PC-9 (cell line): ENCODE results near the gene MOSPD2. TPM values are rescaled to one million over a fixed set of nuclear protein-coding genes. Genes with fewer than 3 reads are reported as not detected.

Source experiments
- BruUV-seq: library from RNA; stranded (reverse); fragments of 400-500 nt; replicated peaks from 2 replicates; lab custom pipeline; 2021; lab: Mats Ljungman, UMichigan
- CTCF ChIA-PET: fragments of 300-600 bp; sonication (Branson Sonifier 250); formaldehyde crosslinking; loops from one replicate; lab custom pipeline; 2022; ENCODE audit warnings: antibody characterized with exemption; lab: Charles Lee
- POLR2A ChIA-PET: fragments of 300-600 bp; sonication (Branson Sonifier 250); formaldehyde crosslinking; loops from one replicate; lab custom pipeline; 2022; ENCODE audit warnings: antibody characterized with exemption; ENCODE audit not compliant: unreplicated experiment; lab: Charles Lee
- DNase-seq, 2 experiments: peaks; one replicate each; pipeline versions ENCODE4 v3.0.0 to v3.0.0-alpha.2; 2015 to 2022; ENCODE audit warnings: mixed read lengths in 1 of 2
- H2AFZ ChIP-seq: fragments of 200-600 bp; sonication (generic); 2 replicates; pipeline ENCODE4 v1.8.1; 2017; ENCODE audit warnings: antibody characterized with exemption
- H3F3A ChIP-seq: fragments of 200-600 bp; sonication (generic); 2 replicates; pipeline ENCODE4 v1.8.1; 2017; ENCODE audit warnings: antibody characterized with exemption, mild to moderate bottlenecking, low read depth; ENCODE audit not compliant: insufficient read depth
- H3K27ac ChIP-seq: fragments of 200-600 bp; sonication (generic); 2 replicates; pipeline ENCODE4 v1.6.1; 2016; ENCODE audit warnings: mixed run types
- H3K27me3 ChIP-seq: fragments of 200-600 bp; sonication (generic); 2 replicates; pipeline ENCODE4 v1.6.1; 2016; ENCODE audit warnings: low read depth, mixed run types; ENCODE audit not compliant: insufficient read depth
- H3K36me3 ChIP-seq: fragments of 200-600 bp; sonication (generic); 2 replicates; pipeline ENCODE4 v1.6.1; 2016; ENCODE audit warnings: low read depth, mixed run types
- H3K4me1 ChIP-seq: fragments of 200-600 bp; sonication (generic); replicated peaks from 2 replicates; pipeline ENCODE4 v1.6.1; 2016; ENCODE audit warnings: mixed run types; ENCODE audit not compliant: insufficient read depth
- H3K4me2 ChIP-seq: fragments of 200-600 bp; sonication (generic); 2 replicates; pipeline ENCODE4 v1.6.1; 2017; ENCODE audit warnings: mixed run types
- H3K4me3 ChIP-seq: fragments of 200-600 bp; sonication (generic); 2 replicates; pipeline ENCODE4 v1.6.1; 2016; ENCODE audit warnings: mixed run types
- H3K79me2 ChIP-seq: fragments of 200-600 bp; sonication (generic); 2 replicates; pipeline ENCODE4 v1.6.1; 2017; ENCODE audit warnings: low read depth, mixed run types
- H3K9me2 ChIP-seq: fragments of 200-600 bp; sonication (generic); 2 replicates; pipeline ENCODE4 v1.8.1; 2017; ENCODE audit warnings: mild to moderate bottlenecking; ENCODE audit not compliant: insufficient read depth
- H3K9me3 ChIP-seq: fragments of 200-600 bp; sonication (generic); 2 replicates; pipeline ENCODE4 v1.8.1; 2016; ENCODE audit warnings: low read depth; ENCODE audit not compliant: insufficient read depth
- H4K20me1 ChIP-seq: fragments of 200-600 bp; sonication (generic); 2 replicates; pipeline ENCODE4 v1.8.1; 2017; ENCODE audit not compliant: insufficient read depth
- EZH2 ChIP-seq: fragments of 200-600 bp; sonication (generic); IDR thresholded peaks from 2 replicates; pipeline ENCODE4 v1.8.0; 2017; ENCODE audit warnings: antibody characterized with exemption, low read depth
- intact Hi-C: fragments of 100-400 bp; cut with micrococcal nuclease; formaldehyde crosslinking; loops from one replicate; pipeline ENCODE4 v1.10.0; 2022; ENCODE audit not compliant: unreplicated experiment
- total RNA-seq: library from RNA; stranded (reverse); gene quantifications from 2 replicates; pipeline ENCODE4 v1.2.3, GENCODE V29; 2021
- TF ChIP-seq, protein P1 (sequence below): fragments of 200-600 bp; sonication (generic); conservative IDR thresholded peaks from 2 replicates; pipeline ENCODE4 v1.6.1; 2017; ENCODE audit warnings: mixed run types, antibody characterized with exemption, mild to moderate bottlenecking, moderate library complexity

Gene MOSPD2
- total RNA-seq, 1 experiment from 2014 or later: 19.4 TPM

DNA sequence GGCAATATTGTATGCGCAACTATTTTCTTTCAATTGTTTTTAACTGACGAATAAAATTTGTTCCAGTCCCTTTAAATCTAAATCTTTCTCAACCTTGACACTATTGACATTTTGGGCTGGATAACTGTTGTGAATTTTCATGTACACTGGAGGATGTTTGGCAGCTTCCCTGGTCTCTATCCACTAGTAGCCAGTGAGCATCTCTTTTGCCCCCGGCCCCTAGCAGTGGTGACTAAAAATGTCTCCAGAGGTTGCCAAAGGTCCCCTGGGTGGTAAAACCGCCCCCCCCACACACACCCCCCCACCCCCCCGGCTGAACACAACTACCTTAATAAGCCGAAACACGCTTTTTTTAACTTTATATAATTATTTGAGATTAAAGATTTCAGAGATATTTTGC lies 866 bp upstream of the MOSPD2 start:
- Histone ChIP-seq H3K4me1 (peaks cover 14% of the 10 kb centered on the region; the same call in 1 of the 2 replicates), H3K79me2 (peaks cover 60% of the 10 kb centered on the region), H3K27ac (no peak overlapping the region), H3K9me3 (no peaks in the 10 kb centered on the region; the same call in 1 of the 2 replicates), H3F3A (no peaks in the 10 kb centered on the region), H3K9me2 (no peaks in the 10 kb centered on the region), H3K27me3 (no peaks in the 10 kb centered on the region), H3K4me3 (peak overlapping the region; percentile 82), H4K20me1 (no peaks in the 10 kb centered on the region), H3K36me3 (no peaks in the 10 kb centered on the region), H2AFZ (peak overlapping the region; percentile 92; the same call in 1 of the 2 replicates), H3K4me2 (peak overlapping the region; percentile 82)
- TF ChIP-seq, protein P1, sequence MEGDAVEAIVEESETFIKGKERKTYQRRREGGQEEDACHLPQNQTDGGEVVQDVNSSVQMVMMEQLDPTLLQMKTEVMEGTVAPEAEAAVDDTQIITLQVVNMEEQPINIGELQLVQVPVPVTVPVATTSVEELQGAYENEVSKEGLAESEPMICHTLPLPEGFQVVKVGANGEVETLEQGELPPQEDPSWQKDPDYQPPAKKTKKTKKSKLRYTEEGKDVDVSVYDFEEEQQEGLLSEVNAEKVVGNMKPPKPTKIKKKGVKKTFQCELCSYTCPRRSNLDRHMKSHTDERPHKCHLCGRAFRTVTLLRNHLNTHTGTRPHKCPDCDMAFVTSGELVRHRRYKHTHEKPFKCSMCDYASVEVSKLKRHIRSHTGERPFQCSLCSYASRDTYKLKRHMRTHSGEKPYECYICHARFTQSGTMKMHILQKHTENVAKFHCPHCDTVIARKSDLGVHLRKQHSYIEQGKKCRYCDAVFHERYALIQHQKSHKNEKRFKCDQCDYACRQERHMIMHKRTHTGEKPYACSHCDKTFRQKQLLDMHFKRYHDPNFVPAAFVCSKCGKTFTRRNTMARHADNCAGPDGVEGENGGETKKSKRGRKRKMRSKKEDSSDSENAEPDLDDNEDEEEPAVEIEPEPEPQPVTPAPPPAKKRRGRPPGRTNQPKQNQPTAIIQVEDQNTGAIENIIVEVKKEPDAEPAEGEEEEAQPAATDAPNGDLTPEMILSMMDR: no peak
- no peak for TF ChIP-seq EZH2
- ChIA-PET CTCF (no interaction called here), POLR2A (interaction anchor here (0.6 kb wide), 3 partner anchors 462 to 1072 kb away, joined by 3 to 6 read pairs (median 3); no protein-coding TSS in a partner anchor)
- no peak for DNase-seq
- intact Hi-C loops: loop anchor here (5.0 kb wide), 1 partner anchor 270 kb away; no protein-coding TSS in a partner anchor
- BruUV-seq: no TSS peak

GRCh38 chrX:14873676-14874049 lies 442 bp downstream of the MOSPD2 start:
- Histone ChIP-seq H3K79me2 (peaks cover 48% of the 10 kb centered on the region), H3K4me2 (peak overlapping the region; percentile 74), H3F3A (no peaks in the 10 kb centered on the region), H3K9me3 (no peaks in the 10 kb centered on the region), H4K20me1 (no peaks in the 10 kb centered on the region), H3K36me3 (no peaks in the 10 kb centered on the region), H3K27me3 (no peaks in the 10 kb centered on the region), H3K9me2 (no peaks in the 10 kb centered on the region), H2AFZ (peak overlapping the region; percentile 98), H3K4me3 (peak overlapping the region; percentile 95), H3K4me1 (peaks cover 14% of the 10 kb centered on the region; the same call in 1 of the 2 replicates), H3K27ac (peak overlapping the region; percentile 68)
- DNase-seq: no peak
- POLR2A ChIA-PET: no interaction called here
- intact Hi-C loops: loop anchor here (5.0 kb wide), 1 partner anchor 269 kb away; no protein-coding TSS in a partner anchor
- BruUV-seq: TSS peak; percentile 65
- TF ChIP-seq, protein P1: no peak
- no peak for TF ChIP-seq EZH2
- CTCF ChIA-PET: no interaction called here

DNA sequence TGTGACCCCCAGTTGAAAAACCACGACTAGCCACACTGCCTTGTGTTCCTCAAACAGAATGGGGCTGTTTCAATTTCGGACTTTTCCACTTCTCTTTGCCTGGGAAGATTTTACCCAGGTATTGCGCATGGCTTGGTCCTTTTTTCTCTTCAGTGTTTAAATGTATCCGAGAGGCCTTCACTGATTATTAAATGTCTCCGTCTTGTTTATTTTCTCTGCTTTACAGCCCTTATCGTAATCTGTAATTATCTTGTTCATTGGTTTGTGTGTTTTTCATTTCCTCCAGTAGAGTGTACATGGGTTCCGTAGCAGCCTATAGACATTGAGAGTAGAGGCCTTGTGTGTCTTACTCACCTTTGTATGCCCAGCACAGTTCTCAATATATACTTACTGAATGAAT lies 2.4 kb downstream of the MOSPD2 start:
- Histone ChIP-seq H3K79me2 (peaks cover 32% of the 10 kb centered on the region), H3K9me3 (no peaks in the 10 kb centered on the region), H3K27ac (no peak overlapping the region), H3K4me2 (no peak overlapping the region), H3K27me3 (no peaks in the 10 kb centered on the region), H3K4me3 (no peak overlapping the region), H3K4me1 (peaks cover 14% of the 10 kb centered on the region; the same call in 1 of the 2 replicates), H3F3A (no peaks in the 10 kb centered on the region), H3K36me3 (no peaks in the 10 kb centered on the region), H2AFZ (no peak overlapping the region), H4K20me1 (no peaks in the 10 kb centered on the region), H3K9me2 (no peaks in the 10 kb centered on the region)
- TF ChIP-seq, protein P1: no peak
- no peak for TF ChIP-seq EZH2
- ChIA-PET POLR2A (no interaction called here), CTCF (no interaction called here)
- no peak for DNase-seq
- intact Hi-C loops: no loop called here
- no TSS peak for BruUV-seq
